Colon (tissue), 2 donors: ENCODE data around the gene IFI27L1.

ENCODE experiments used
- FAIRE-seq: peaks from 2 replicates; lab custom pipeline; 2012; peaks lifted over from hg19 to GRCh38; lab: Jason Lieb, UNC
- donor health status: control.
- donor health status: control.

IFI27L1 gene

DNA sequence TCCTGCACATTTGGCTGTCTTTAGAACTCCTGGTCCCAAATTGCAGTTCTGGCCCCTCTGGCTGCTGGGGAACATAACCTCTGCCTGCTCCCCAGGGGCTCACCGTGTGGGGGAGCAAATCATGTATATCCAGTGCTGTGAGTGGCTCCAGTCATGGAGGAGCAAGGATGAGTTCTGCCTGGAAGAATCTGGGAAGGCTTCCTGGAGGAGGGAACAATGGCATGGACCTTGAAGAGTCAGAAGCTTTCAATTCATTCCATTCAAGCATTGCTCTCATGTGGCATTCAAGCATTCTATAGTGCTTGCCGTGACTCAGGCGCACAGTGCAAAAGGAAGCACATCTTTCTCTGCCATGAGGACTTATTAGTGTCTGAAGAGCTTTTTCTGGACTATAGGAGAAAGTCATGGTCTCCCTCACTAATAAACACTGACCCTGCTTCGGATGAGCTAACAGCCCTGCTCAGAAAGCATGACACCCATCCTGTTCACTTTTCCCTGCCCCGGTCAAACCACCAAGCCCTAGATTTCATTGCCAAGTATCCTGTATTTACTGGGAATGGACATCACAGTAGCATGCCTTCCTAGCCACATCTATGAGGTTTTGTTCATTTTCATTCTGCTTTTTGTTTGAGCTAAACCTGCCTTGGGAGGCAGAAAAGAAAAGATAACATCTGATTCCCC is 32.9 kb downstream of the IFI27L1 start:
- FAIRE-seq: no peak

DNA sequence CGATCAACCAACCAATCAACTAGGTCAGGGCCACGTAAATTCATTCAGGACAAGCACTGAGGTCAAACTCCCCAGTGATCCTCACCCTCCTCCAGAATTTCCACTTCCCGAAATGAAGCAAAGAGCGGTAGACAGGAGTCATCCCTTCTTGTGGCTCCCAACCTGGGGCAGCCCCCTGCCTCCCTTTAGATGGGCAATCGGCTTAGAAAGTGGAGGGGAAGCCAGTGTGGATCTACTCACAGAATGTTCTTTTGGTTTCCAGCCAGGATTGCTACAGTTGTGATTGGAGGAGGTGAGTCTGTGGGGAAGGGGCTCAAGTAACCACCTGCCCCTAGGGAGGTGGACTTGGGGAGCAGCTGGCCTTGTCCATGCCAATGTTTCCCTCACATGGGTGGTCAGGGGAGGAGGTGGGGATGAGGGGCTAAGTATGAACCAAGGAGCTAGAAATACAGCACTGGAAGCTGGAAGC is 33.5 kb downstream of the IFI27L1 start:
- no peak for FAIRE-seq

DNA sequence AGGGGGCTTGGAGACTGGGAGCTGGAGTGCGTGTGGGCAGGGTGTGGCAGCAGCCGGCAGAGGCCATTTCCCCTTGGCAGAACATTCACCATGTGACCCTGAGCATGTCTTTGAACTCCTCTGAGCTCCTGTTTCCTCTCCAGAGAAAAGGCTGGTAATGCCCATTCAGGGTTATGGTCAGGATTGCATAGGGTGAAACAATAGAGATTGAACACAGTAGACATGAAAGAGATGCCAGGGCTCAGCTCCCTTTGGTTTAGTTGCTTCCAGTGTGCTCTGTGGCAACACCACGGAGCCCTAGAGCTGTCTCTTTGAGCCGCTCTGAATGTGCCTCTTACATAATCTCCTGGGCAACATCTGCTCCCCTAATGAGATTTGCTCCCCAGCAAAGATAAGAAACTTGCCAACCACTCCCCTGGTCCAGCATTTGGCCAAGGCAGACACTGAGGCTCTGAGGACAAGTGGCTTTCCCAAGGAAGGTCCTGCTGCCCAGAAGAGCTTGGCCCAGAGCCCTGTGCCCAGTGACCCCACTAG is 34.0 kb downstream of the IFI27L1 start:
- FAIRE-seq: no peak

DNA sequence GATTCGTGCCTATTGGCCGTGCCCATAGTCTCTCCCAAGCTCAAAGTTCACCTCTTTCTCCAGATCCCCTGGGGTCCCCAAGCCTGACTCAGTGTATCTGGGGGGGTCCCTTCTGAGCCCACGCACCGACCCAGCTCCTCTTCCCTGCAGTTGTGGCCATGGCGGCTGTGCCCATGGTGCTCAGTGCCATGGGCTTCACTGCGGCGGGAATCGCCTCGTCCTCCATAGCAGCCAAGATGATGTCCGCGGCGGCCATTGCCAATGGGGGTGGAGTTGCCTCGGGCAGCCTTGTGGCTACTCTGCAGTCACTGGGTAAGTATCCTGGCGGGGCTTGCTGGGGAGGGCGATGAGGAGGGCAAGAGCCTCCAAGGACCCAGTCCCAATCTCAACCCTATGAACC is 34.5 kb downstream of the IFI27L1 start:
- no peak for FAIRE-seq

DNA sequence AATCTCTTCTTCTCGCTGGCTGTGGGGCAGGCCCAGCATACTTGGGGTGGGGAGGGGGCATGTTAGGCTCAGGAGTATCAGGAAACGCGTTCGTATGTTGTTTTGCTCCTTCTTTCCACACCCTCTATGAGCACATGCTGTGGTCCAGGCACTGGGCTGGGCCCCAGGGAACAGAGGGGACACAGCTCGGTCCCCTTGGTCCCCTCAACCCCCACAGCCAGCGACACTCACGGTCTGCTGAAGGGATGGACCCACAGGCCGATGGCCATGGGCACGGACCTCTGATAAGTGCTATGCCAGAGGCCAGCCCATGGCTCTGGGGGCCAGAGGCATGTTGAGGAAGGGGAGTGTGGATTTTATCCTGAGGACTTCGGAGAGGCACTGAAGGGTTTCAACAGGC is 35.6 kb downstream of the IFI27L1 start:
- no peak for FAIRE-seq

DNA sequence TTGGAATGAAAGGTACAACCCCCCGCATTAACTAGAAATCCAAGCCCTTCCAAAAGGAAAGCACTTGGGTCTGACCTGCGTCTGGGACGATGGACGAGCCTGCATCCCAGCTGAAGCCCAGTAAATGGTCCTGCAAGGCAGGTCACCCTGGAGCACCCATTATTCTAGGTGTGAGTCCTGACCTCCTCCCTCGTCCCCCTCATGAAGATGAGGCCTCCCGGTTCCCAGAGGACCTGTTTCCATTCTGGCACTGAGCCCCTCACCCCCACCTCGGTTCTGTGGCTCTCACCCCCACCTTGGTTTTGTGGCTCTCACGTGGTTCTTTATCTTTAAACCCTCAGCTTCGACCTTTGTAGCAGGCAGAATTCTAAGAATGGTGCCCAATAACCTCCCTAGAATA is 36.7 kb downstream of the IFI27L1 start:
- no peak for FAIRE-seq

DNA sequence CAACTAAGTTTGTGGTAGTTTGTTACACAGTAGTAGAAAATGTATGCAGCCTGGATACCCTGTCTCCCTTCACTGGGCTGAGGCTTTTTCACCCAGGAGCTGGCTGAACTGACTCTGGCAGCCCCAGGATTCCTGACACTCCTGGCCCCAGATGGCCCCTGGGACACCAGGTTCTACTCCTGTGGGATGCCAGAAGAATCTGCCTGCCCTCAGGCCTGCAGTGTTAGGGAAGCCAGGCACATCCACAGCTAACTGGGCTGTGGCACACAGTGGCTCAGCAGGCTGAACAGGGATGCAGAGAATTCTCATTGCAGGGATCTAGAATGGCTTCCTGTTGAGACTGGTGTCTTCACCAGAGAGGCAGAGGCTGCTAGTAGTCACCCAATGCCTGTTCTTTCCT is 38.0 kb downstream of the IFI27L1 start:
- no peak for FAIRE-seq

DNA sequence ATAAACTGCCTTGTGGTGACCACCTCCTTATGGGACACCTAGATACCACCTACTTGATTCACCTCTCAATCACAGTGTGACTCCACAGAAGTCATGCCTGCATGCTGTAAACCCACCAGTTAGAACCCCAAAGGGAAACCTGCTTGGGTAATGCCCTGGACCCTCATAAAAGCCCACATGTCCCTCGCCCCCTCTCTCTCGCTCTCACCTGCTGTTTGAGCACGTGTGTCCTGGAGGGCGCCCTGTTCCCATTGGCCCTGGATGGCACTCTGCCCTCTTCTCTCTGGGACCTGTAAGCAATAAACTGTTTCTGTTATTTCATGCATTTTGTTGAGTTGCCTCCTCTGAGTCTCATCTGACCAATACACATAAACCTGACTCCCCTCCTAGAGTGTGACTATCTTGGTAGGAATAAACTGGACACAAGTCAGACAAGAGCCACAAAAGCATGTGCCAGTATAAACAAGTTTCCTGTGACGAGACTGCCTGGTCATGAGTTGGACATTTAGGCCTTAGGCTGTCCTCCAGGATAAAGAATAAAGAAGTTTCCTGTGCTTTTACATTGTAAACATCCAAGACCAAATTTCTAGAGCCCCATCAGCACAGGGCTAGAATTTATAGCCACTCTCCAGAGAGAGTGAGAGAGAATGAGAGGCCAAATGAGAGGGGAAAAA is 39.7 kb downstream of the IFI27L1 start:
- no peak for FAIRE-seq

DNA sequence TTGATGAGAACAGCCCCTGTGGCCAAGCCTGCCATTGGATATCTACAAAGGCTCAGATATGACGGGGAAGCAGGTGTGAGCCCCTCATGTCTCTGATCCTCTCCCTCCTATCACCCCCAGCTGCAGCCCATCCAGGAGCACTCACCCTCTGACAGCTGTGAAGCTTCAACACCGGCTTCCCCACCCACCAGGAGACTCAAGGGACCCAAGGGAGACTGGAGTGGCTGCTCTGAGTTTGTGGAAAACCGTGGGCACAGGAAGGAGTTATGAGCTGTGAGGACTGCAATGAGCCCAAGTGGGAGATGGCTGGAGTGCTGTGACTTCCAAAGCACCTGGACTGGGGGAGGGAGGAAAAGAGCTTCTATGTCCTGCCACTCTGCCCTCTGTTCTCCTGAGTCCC is 40.4 kb downstream of the IFI27L1 start:
- no peak for FAIRE-seq

DNA sequence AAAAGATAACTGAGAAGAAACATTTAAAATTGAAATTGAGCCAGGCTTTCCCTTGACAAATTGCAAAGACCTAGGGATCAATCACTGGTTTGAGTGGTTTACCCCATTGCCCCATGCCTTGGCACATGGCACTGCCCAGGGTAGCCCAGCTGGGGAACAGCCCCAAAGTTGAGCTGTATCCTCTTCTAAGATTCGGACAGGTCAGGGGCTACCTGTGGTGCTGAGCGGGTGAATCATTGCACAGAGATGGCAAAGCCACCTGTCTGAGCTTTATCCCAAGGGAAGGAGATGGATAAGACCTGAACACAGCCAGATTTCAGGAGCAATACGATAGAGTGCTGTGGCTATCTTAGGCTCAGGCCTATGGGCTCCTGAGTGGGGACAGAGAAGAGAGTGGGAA is 41.3 kb downstream of the IFI27L1 start:
- FAIRE-seq: no peak

DNA sequence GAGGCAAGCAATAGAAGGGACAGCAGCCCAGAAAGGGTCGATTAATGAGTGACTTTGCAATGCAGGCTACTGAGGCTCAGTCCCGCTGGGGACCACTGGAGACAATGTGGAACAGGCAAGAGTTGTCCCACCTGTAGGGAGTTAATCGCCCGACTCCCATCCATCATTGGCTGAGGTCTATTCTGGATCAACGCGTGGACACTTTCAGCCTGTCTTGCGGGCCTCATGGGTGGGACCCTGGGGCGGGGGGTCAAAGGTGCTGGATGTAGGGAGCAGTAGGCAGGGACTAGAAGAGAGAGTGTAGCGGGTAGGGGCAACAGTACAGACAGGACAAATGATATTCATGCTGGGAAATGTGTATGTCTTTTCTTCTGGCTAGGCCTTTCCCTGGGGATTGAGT is 42.2 kb downstream of the IFI27L1 start:
- FAIRE-seq: no peak

DNA sequence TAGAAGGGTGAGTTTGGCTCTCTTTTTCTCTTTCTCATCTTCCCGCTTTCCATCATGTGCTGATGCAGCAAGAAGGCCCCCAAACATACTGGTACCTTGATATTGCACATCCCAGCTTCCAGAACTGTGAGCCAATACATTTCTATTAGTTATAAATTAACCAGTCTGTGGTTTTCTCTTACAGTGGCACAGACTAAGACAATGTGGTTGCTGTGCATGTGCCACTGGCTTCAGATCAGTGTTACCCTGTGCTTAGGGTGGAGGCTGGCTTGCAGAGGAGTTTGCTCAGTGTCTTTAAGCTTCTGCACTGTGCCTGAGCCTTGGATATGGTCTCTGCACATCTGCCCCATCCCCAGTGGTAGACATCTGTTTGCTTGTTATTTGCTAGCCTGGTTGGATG is 42.8 kb downstream of the IFI27L1 start:
- FAIRE-seq: no peak

DNA sequence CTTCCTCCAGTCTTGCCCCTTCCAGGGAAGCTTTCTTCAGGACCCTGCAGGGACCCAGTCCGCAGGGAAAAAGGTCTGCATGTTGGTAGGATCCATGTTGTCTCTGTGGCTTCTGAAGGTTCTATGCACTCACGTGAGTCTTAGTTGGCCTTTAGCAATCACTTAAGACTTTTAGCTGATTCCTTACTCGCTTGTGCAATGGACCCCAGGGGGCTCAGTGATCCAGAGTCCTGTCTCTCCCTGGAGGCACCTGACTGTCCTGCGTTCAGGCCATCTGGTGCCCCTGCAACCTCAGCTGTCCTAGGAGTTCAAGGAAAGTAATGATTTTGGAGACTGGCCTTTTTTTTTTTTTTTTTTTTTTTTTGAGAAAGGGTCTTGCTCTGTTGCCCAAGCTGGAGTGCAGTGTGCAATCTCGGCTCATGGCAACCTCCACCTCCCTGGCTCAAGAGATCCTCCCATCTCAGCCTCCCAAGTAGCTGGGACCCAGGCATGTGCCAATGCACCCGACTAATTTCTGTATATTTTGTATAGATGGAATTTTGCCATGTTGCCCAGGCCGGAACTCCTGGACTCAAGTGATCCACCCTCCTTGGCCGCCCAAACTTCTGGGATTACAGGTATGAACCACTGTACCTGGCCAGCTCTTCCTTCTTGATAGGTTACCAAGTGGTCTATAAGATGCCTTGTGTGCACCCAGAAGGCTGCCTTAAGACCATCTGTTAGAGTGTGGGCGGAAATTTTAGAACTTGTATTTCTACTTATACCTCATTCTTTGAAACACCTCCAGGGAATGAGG is 43.7 kb downstream of the IFI27L1 start:
- FAIRE-seq: no peak

DNA sequence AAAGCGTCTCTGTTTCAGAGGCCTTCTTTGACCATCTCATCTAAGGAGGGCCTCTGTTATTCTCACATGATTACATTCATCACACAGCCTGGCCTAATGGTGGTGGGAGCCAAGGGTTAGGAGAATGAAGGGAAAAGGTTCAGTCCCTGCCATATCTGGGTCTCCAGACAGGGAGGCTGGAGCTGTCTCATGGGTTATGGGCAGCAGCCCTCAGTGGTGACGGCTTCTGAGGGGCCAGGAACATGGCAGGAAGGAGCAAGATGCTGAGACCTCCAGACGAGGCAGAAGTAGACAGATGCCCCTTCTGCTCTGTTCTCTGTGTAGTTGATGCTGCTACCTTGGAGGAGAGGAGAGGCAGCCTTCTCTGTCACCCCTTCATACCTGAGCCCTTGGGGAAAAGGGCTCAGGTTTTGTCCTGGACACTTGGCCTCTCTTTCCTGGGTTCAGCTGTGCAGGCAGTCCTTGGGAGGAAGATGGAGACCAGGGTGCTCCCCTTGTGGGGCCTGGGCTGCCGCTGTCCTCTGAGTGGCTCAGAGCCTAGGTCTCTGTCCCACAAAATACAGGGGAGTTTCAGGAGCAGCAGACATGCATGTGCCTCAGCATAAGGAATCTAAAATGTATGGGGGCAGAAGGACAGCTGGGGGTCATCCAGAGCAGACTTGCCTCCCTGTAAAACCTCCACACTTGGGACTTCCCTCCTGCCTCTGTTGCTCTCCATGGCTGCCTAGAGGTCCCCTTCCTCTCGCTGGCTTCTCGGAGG is 44.7 kb downstream of the IFI27L1 start:
- no peak for FAIRE-seq

DNA sequence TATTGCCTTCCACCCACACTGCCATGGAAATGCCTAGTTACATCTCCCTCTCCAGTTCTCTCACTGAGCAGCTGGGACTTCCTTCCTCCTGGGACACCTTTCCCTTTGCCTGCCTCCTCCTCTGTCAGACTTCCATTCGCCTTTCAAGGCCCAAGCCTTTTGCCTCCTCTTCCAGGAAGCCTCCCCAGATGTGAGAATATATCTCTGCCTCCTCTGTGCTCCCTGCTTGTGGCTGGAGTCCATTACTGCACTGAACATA is 45.2 kb downstream of the IFI27L1 start:
- FAIRE-seq: no peak

DNA sequence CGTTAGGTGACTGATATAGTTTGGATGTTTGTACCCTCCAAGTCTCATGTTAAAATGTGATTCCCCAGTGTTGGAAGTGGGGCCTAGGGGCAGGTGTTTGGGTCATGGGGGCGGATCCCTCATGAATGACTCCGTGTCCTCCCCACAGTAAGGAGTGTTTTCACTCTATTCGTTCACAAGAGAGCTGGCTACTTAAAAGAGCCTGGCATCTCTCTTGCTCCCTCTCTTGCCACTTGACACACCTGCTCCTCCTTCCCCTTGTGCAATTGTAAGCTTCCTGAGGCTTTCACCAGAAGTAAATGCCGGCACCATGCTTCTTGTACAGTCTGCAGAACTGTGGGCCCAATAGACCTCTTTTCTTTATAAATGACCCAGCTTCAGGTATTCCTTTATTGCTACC is 45.7 kb downstream of the IFI27L1 start:
- no peak for FAIRE-seq

DNA sequence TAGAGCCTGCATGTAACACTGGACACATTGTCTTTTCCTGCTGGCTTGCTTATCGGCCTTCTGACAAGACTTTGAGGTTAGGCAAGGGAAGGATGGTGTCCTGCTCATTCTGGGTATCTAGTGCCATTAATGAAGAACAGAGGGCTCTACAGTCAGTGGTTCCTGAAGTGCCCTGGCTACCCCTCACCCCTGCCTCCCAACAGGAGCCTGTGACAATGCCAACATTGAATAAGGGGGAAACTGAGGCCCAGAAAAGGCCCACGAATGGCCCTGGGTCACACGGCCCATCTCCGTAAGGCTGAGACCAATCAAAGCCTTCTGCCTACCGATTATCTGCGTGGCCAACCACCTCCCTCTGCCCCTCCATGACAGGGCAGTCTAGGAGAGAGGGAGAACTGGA is 46.2 kb downstream of the IFI27L1 start:
- no peak for FAIRE-seq

DNA sequence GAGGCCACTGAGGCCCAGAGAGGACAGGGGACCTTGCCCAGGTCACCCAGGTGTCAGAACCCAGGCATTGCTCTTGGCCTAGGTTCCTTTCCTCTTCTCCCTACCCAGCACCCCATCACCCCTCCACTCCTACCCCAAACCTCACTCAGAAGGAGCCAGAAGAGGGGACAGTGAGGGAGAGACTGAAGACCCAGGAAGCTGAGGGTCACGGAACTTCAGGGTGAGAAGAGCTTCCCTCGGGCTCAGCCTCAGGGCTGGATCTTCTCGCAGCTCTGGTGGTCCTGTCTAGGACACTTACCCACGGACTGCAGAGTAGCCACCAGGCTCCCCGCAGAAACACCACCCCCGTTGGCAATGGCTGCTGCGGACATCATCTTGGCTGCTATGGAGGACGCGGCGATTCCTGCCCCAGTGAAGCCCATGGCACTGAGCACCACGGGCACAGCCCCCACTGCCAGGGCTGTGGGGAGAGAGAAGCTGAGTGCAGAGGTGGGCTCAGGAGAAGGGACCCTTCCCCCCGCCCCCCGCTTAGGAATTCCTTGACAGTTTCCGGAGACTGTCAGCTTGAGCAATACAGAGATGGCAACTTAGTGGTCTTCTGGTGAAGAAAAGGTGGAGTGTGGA is 47.2 kb downstream of the IFI27L1 start:
- FAIRE-seq: no peak

DNA sequence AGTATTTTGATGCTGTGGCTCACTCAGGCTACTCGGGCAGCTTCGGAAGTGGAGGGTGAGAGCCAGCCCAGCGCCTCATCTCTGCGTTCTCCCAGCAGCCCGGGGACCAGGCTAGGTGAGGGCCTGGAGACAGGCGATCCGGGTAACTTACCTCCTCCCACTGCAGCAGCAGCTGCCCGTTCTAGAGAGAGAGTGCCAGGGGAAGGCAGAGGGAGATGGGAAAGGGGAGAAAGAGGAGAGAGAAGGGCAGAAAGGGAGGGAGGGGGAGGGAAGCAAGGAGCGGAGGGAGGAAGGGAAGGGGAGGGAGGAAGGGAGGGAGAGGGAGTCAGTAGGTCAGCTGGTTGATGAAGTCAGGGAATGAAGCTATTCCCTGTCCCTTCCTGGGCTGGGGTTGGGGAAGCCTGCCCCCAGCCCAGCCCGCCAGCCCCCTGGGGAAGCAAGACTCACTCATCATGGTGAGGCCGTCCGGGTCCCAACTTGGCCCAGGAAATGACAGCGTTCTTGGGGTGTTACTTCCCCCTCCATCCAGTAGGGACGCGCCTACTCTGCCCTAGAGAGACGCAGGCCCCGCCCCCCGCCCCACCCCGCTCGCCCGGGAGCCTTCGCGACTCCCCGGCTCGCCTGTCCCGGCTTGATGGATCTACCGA is 48.1 kb downstream of the IFI27L1 start, which contains the start of gene IFI27L2:
TSS of gene IFI27L2 (minus strand) at position 494 of the 647 bp plus-strand sequence. CDS start at position 454, 40 bp downstream.
- no peak for FAIRE-seq

DNA sequence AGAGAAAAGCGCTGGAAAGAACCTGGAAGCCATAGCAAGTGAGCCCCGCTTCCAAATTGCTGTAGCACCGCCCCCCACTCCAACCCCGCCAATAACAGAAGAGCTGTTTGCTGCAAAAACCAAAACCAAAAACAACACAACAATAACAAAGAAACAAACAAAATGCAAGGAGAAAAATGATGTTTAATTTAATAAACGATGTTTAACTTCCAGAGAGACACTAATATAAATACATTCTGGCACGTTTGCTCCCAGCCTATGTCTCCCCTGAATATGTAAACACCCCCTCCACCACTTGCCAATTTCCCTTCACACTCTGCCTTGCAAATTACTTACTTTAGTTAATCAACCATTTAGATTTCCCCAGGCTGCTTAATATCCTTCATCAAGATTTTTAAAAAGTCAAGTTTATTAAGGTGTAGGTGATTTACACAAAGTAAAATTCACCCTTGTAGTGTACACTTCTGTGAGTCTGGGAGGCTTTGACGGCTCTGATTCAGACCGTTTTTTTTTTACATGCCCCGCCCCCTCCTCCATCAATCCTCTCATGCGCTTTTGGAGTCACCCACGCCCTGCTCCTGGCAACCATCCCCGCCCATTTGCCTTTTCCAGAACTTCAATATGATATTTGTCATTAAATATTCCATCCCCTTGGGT is 48.8 kb downstream of the IFI27L1 start:
- no peak for FAIRE-seq
